ENCODE data around the gene DNAJC1. TPM values are rescaled to one million over a fixed set of nuclear protein-coding genes. Genes with fewer than 3 reads are reported as not detected.

Gene DNAJC1
- total RNA-seq, 3 donors from 2014 or later (not counting 1 experiment from before 2014, with no cell fraction given) = 38.4 to 63.7 (median 50.6) TPM

- no peaks in the 10 kb centered on the region for H3K9me3 Mint-ChIP-seq
Measured at GRCh38 chr10:21744223-21744622, 259.3 kb downstream of the DNAJC1 start.

GRCh38 chr10:21742740-21743412, 260.7 kb downstream of the DNAJC1 start:
- no peaks in the 10 kb centered on the region for H3K9me3 ChIP-seq (ENCODE audit: control insufficient read depth, insufficient read depth, low read length)
- ATAC-seq = no peak
- H3K36me3 ChIP-seq (ENCODE audit: control insufficient read depth, insufficient read depth, low read length) = peaks cover 35% of the 10 kb centered on the region
- H3K27me3 ChIP-seq (ENCODE audit: control insufficient read depth, insufficient read depth, low read length) = no peaks in the 10 kb centered on the region
- H3K9me3 Mint-ChIP-seq = no peaks in the 10 kb centered on the region
- DNase-seq = no peak
- peaks cover 7 to 34% of the 10 kb centered on the region in 2 donors for H3K4me1 Mint-ChIP-seq
- WGBS (ENCODE audit: insufficient coverage) = 96% methylated on average over 5 of the region's 5 CpGs
- no peak for TF ChIP-seq CTCF (IDR thresholded peaks at IDR 0.05)
- intact Hi-C loops (cut with micrococcal nuclease) = no loop called here
- no peak overlapping the region for H3K4me3 Mint-ChIP-seq
- H3K27ac ChIP-seq (ENCODE audit: low read length) = no peak overlapping the region
- H3K27me3 Mint-ChIP-seq (ENCODE audit: low read depth in 2 of 2) = no peaks in the 10 kb centered on the region
- peak overlapping the region in 1 of 2 donors; percentile 34 for H3K27ac Mint-ChIP-seq
- no peaks in the 10 kb centered on the region for H3K36me3 Mint-ChIP-seq
- H3K4me3 ChIP-seq (ENCODE audit: low read length) = no peak overlapping the region
- H3K4me1 ChIP-seq (ENCODE audit: control insufficient read depth, insufficient read depth, low read length) = peaks cover 14% of the 10 kb centered on the region

More at GRCh38 chr10:21744223-21744622, 259.3 kb downstream of the DNAJC1 start:
- Mint-ChIP-seq H3K4me1 (peaks cover 7 to 30% of the 10 kb centered on the region in 2 donors), H3K4me3 (no peak overlapping the region), H3K27ac (no peak overlapping the region), H3K27me3 (ENCODE audit: low read depth in 2 of 2) (no peaks in the 10 kb centered on the region), H3K36me3 (no peaks in the 10 kb centered on the region)
- Histone ChIP-seq H3K27me3 (ENCODE audit: control insufficient read depth, insufficient read depth, low read length) (no peaks in the 10 kb centered on the region), H3K4me1 (ENCODE audit: control insufficient read depth, insufficient read depth, low read length) (peaks cover 14% of the 10 kb centered on the region), H3K27ac (ENCODE audit: low read length) (no peak overlapping the region), H3K4me3 (ENCODE audit: low read length) (no peak overlapping the region), H3K9me3 (ENCODE audit: control insufficient read depth, insufficient read depth, low read length) (no peaks in the 10 kb centered on the region), H3K36me3 (ENCODE audit: control insufficient read depth, insufficient read depth, low read length) (peaks cover 32% of the 10 kb centered on the region)
- DNase-seq = no peak
- intact Hi-C loops (cut with micrococcal nuclease) = no loop called here
- WGBS (ENCODE audit: insufficient coverage) = 96% methylated on average over 11 of the region's 11 CpGs
- ATAC-seq = no peak
- no peak for TF ChIP-seq CTCF (IDR thresholded peaks at IDR 0.05)

- H3K4me1 Mint-ChIP-seq = peaks cover 13 to 30% of the 10 kb centered on the region in 2 donors
- no peaks in the 10 kb centered on the region for H3K9me3 Mint-ChIP-seq
- no peak overlapping the region for H3K4me3 Mint-ChIP-seq
- no peak for TF ChIP-seq CTCF (IDR thresholded peaks at IDR 0.05)
- 68% methylated on average over 3 of the region's 4 CpGs for WGBS (ENCODE audit: insufficient coverage)
- no peaks in the 10 kb centered on the region for H3K27me3 Mint-ChIP-seq (ENCODE audit: low read depth in 2 of 2)
- H3K27me3 ChIP-seq (ENCODE audit: control insufficient read depth, insufficient read depth, low read length) = no peaks in the 10 kb centered on the region
- no peak overlapping the region for H3K4me3 ChIP-seq (ENCODE audit: low read length)
- no peaks in the 10 kb centered on the region for H3K9me3 ChIP-seq (ENCODE audit: control insufficient read depth, insufficient read depth, low read length)
- DNase-seq = peak in 1 of 2 donors; percentile 78
- peak in 2 of 3 donors; percentile 36 to 60 for ATAC-seq
- no peak overlapping the region for H3K27ac ChIP-seq (ENCODE audit: low read length)
- intact Hi-C loops (cut with micrococcal nuclease) = no loop called here
- no peaks in the 10 kb centered on the region for H3K36me3 Mint-ChIP-seq
- peaks cover 35% of the 10 kb centered on the region for H3K36me3 ChIP-seq (ENCODE audit: control insufficient read depth, insufficient read depth, low read length)
- H3K27ac Mint-ChIP-seq = peak overlapping the region in 1 of 2 donors; percentile 10
- H3K4me1 ChIP-seq (ENCODE audit: control insufficient read depth, insufficient read depth, low read length) = peaks cover 11% of the 10 kb centered on the region
Measured at GRCh38 chr10:21740989-21741388, 262.5 kb downstream of the DNAJC1 start.

GRCh38 chr10:21737106-21737505, 266.4 kb downstream of the DNAJC1 start:
- Mint-ChIP-seq H3K9me3 (no peaks in the 10 kb centered on the region), H3K36me3 (no peaks in the 10 kb centered on the region), H3K27ac (peak overlapping the region; percentile 2 to 3), H3K27me3 (ENCODE audit: low read depth in 2 of 2) (no peaks in the 10 kb centered on the region), H3K4me1 (peaks cover 15 to 31% of the 10 kb centered on the region in 2 donors), H3K4me3 (no peak overlapping the region)
- H3K9me3 ChIP-seq (ENCODE audit: control insufficient read depth, insufficient read depth, low read length) = no peaks in the 10 kb centered on the region
- H3K27me3 ChIP-seq (ENCODE audit: control insufficient read depth, insufficient read depth, low read length) = no peaks in the 10 kb centered on the region
- 24% methylated on average over 4 of the region's 4 CpGs for WGBS (ENCODE audit: insufficient coverage)
- intact Hi-C loops (cut with micrococcal nuclease) = no loop called here
- peaks cover 9% of the 10 kb centered on the region for H3K4me1 ChIP-seq (ENCODE audit: control insufficient read depth, insufficient read depth, low read length)
- H3K36me3 ChIP-seq (ENCODE audit: control insufficient read depth, insufficient read depth, low read length) = peaks cover 36% of the 10 kb centered on the region
- TF ChIP-seq CTCF (IDR thresholded peaks at IDR 0.05) = no peak
- DNase-seq (peak in 1 of 2 donors; percentile 18), ATAC-seq (no peak)
- no peak overlapping the region for H3K27ac ChIP-seq (ENCODE audit: low read length)
- H3K4me3 ChIP-seq (ENCODE audit: low read length) = no peak overlapping the region

Data from natural killer cell (primary cell).